IMR-90 (cell line): Measurements from ENCODE around the gene NFASC. TPM values are rescaled to one million over a fixed set of nuclear protein-coding genes. Genes with fewer than 3 reads are reported as not detected.

ENCODE experiments used
- ATAC-seq: fragments of 200-7000 bp; cut with Tn5 transposase; 2 replicates; pipeline ENCODE4 v1.9.1; 2020; ENCODE audit warnings: low read depth, mild to moderate bottlenecking, moderate library complexity
- BruUV-seq: library from RNA; stranded (reverse); fragments of 400-500 nt; replicated peaks from 2 replicates; lab custom pipeline; 2021; lab: Mats Ljungman, UMichigan
- CTCF ChIA-PET: fragments of 300-600 bp; formaldehyde crosslinking; extraction: SDS; loops from one replicate; lab custom pipeline; 2021; ENCODE audit warnings: antibody characterized with exemption; lab: Yijun Ruan, JAX
- POLR2A ChIA-PET: fragments of 300-600 bp; sonication (Branson Sonifier 250); formaldehyde crosslinking; loops from one replicate; lab custom pipeline; 2022; ENCODE audit warnings: antibody characterized with exemption; ENCODE audit not compliant: unreplicated experiment; lab: Charles Lee
- DNase-seq: peaks from one replicate; pipeline ENCODE4 v3.0.0; 2013
- H2AFZ ChIP-seq: replicated peaks from 2 replicates; pipeline ENCODE3; 2013; ENCODE audit warnings: low read length, mild to moderate bottlenecking; ENCODE audit not compliant: poor library complexity
- H2AK5ac ChIP-seq: 2 replicates; pipeline ENCODE4 v1.6.1; 2013; ENCODE audit warnings: low read depth, low read length, inconsistent platforms
- H2AK9ac ChIP-seq: replicated peaks from 2 replicates; pipeline ENCODE3; 2013; ENCODE audit warnings: mild to moderate bottlenecking, low read depth, low read length, moderate library complexity; ENCODE audit not compliant: poor library complexity
- H2BK120ac ChIP-seq: 2 replicates; pipeline ENCODE4 v1.6.1; 2013; ENCODE audit warnings: low read depth, low read length, inconsistent platforms
- H2BK15ac ChIP-seq: 3 replicates; pipeline ENCODE4 v1.6.1; 2013; ENCODE audit warnings: low read depth, low read length, inconsistent platforms
- H2BK20ac ChIP-seq: 2 replicates; pipeline ENCODE4 v1.6.1; 2013; ENCODE audit warnings: low read depth, mild to moderate bottlenecking, inconsistent platforms, low read length, moderate library complexity
- H2BK5ac ChIP-seq: 2 replicates; pipeline ENCODE4 v1.6.1; 2013; ENCODE audit warnings: mild to moderate bottlenecking, low read depth, low read length, inconsistent platforms; ENCODE audit not compliant: poor library complexity, severe bottlenecking
- H3K14ac ChIP-seq: replicated peaks from 2 replicates; pipeline ENCODE4 v1.6.1; 2013; ENCODE audit warnings: low read depth, low read length, inconsistent platforms
- H3K18ac ChIP-seq: 2 replicates; pipeline ENCODE4 v1.6.1; 2013; ENCODE audit warnings: low read depth, low read length, control low read depth
- H3K23ac ChIP-seq: 2 replicates; pipeline ENCODE4 v1.6.1; 2013; ENCODE audit warnings: low read depth, low read length, inconsistent platforms
- H3K27ac ChIP-seq: 2 replicates; pipeline ENCODE4 v1.5.1; 2013; ENCODE audit warnings: mild to moderate bottlenecking, control low read depth, low read length; ENCODE audit not compliant: insufficient read depth
- H3K27me3 ChIP-seq: 2 replicates; pipeline ENCODE4 v1.6.1; 2013; ENCODE audit warnings: low read length; ENCODE audit not compliant: control insufficient read depth, insufficient read depth
- H3K36me3 ChIP-seq: 2 replicates; pipeline ENCODE4 v1.6.1; 2013; ENCODE audit warnings: low read length, mixed read lengths; ENCODE audit not compliant: control insufficient read depth, insufficient read depth
- H3K4ac ChIP-seq: 2 replicates; pipeline ENCODE4 v1.6.1; 2013; ENCODE audit warnings: low read depth, low read length, inconsistent platforms
- H3K4me1 ChIP-seq: 2 replicates; pipeline ENCODE4 v1.6.1; 2013; ENCODE audit warnings: low read length, mixed read lengths; ENCODE audit not compliant: control insufficient read depth, insufficient read depth
- H3K4me2 ChIP-seq: 2 replicates; pipeline ENCODE4 v1.6.1; 2013; ENCODE audit warnings: low read depth, mild to moderate bottlenecking, control low read depth, low read length, moderate library complexity
- H3K4me3 ChIP-seq: 2 replicates; pipeline ENCODE4 v1.5.1; 2013; ENCODE audit warnings: low read depth, mild to moderate bottlenecking, control low read depth, low read length, moderate library complexity; ENCODE audit not compliant: insufficient read depth
- H3K56ac ChIP-seq: 2 replicates; pipeline ENCODE4 v1.6.1; 2013; ENCODE audit warnings: low read length, inconsistent platforms; ENCODE audit not compliant: insufficient read depth; ENCODE audit errors: extremely low read depth
- H3K79me1 ChIP-seq, 2 experiments: 2 replicates each; pipeline ENCODE4 v1.6.1; 2013; ENCODE audit warnings: low read length in 2 of 2, inconsistent platforms in 1 of 2, low read depth in 1 of 2
- H3K9ac ChIP-seq: 2 replicates; pipeline ENCODE4 v1.6.1; 2013; ENCODE audit warnings: low read depth, low read length, control low read depth
- H3K9me1 ChIP-seq: 2 replicates; pipeline ENCODE4 v1.6.1; 2013; ENCODE audit warnings: low read length, inconsistent platforms; ENCODE audit not compliant: insufficient read depth
- H3K9me3 ChIP-seq: 2 replicates; pipeline ENCODE4 v1.6.1; 2013; ENCODE audit warnings: low read length; ENCODE audit not compliant: control insufficient read depth, insufficient read depth
- H4K20me1 ChIP-seq: 2 replicates; pipeline ENCODE4 v1.6.1; 2013; ENCODE audit warnings: low read length, inconsistent platforms; ENCODE audit not compliant: insufficient read depth
- H4K5ac ChIP-seq: 2 replicates; pipeline ENCODE4 v1.6.1; 2013; ENCODE audit warnings: mild to moderate bottlenecking, low read depth, low read length, control low read depth
- H4K8ac ChIP-seq, 2 experiments: 2 replicates each; pipeline ENCODE4 v1.6.1; 2013; ENCODE audit warnings: low read depth in 2 of 2, low read length in 2 of 2, control low read depth in 1 of 2, inconsistent platforms in 1 of 2
- H4K91ac ChIP-seq: 2 replicates; pipeline ENCODE4 v1.6.1; 2013; ENCODE audit warnings: low read depth, low read length, inconsistent platforms; ENCODE audit not compliant: insufficient read depth
- BHLHE40 ChIP-seq: fragments of 150-350 bp; IDR thresholded peaks from 2 replicates; pipeline ENCODE4 v1.6.1; 2016; ENCODE audit warnings: mild to moderate bottlenecking, low read depth, low read length
- CEBPB ChIP-seq: IDR thresholded peaks from 2 replicates; pipeline ENCODE4 v1.6.1; 2012; ENCODE audit warnings: low read depth, low read length, improper control_type of control experiment
- CHD1 ChIP-seq: IDR thresholded peaks from 2 replicates; pipeline ENCODE4 v1.6.1; 2012; ENCODE audit warnings: low read depth, low read length, improper control_type of control experiment
- FOS ChIP-seq: fragments of 150-350 bp; IDR thresholded peaks from 2 replicates; pipeline ENCODE4 v1.6.1; 2016; ENCODE audit warnings: low read depth, low read length
- MAFK ChIP-seq: IDR thresholded peaks from 2 replicates; pipeline ENCODE4 v1.6.1; 2012; ENCODE audit warnings: low read depth, low read length, improper control_type of control experiment
- MAZ ChIP-seq: IDR thresholded peaks from 2 replicates; pipeline ENCODE4 v1.6.1; 2012; ENCODE audit warnings: low read depth, mild to moderate bottlenecking, low read length, improper control_type of control experiment, moderate library complexity, borderline replicate concordance
- MXI1 ChIP-seq: IDR thresholded peaks from 2 replicates; pipeline ENCODE4 v1.6.1; 2012; ENCODE audit warnings: low read depth, mild to moderate bottlenecking, low read length, moderate library complexity, borderline replicate concordance
- NFE2L2 ChIP-seq: fragments of 150-350 bp; IDR thresholded peaks from 2 replicates; pipeline ENCODE4 v1.6.1; 2016; ENCODE audit warnings: low read depth, mild to moderate bottlenecking, low read length
- POLR2A ChIP-seq: IDR thresholded peaks from 2 replicates; pipeline ENCODE4 v1.6.1; 2012; ENCODE audit warnings: mild to moderate bottlenecking, low read depth, low read length
- RAD21 ChIP-seq: IDR thresholded peaks from 2 replicates; pipeline ENCODE4 v1.6.1; 2012; ENCODE audit warnings: low read length, improper control_type of control experiment
- RCOR1 ChIP-seq: IDR thresholded peaks from 2 replicates; pipeline ENCODE4 v1.6.1; 2012; ENCODE audit warnings: mild to moderate bottlenecking, low read length, improper control_type of control experiment; ENCODE audit not compliant: insufficient replicate concordance
- RFX5 ChIP-seq: IDR thresholded peaks from 2 replicates; pipeline ENCODE4 v1.8.0; 2012; ENCODE audit warnings: low read depth, mild to moderate bottlenecking, low read length, moderate library complexity
- SMC3 ChIP-seq: fragments of 150-350 bp; IDR thresholded peaks from 2 replicates; pipeline ENCODE4 v1.6.1; 2016; ENCODE audit warnings: low read depth, mild to moderate bottlenecking, antibody characterized with exemption, low read length, moderate library complexity
- WGBS, 2 experiments: methylation state at CpG; one replicate each; pipeline versions ENCODE4 v1.1.5 to v1.1.7; 2013; ENCODE audit warnings: missing lambda C conversion rate in 2 of 2; ENCODE audit not compliant: insufficient read length in 1 of 2; ENCODE audit errors: extremely low coverage in 2 of 2; 5-methylcytosine and 5-hydroxymethylcytosine counted together
- dilution Hi-C: fragments of 300-500 bp; cut with HindIII; formaldehyde crosslinking; loops from one replicate; pipeline ENCODE4 v1.14.3; 2018; ENCODE audit warnings: low sequenced_read_pairs; ENCODE audit not compliant: unreplicated experiment
- in situ Hi-C: fragments of 300-500 bp; cut with MboI; formaldehyde crosslinking; loops from 3 replicates; pipeline ENCODE4 v1.14.3; 2019; ENCODE audit warnings: low sequenced_read_pairs, inconsistent platforms, mixed read lengths
- intact Hi-C: fragments of 100-400 bp; cut with micrococcal nuclease; formaldehyde crosslinking; loops from 2 replicates; pipeline ENCODE4 v1.10.0; 2022
- polyA plus RNA-seq, 3 experiments: library from polyadenylated mRNA; depleted of rRNA; stranded (reverse); fragments of >200 nt; gene quantifications; 2 replicates each; pipeline ENCODE4 v1.2.3, GENCODE V29; 2012; ENCODE audit warnings: low replicate concordance in 1 of 3
- total RNA-seq: library from RNA; depleted of rRNA; stranded (reverse); fragments of >200 nt; gene quantifications from 2 replicates; pipeline ENCODE4 v1.2.3, GENCODE V29; 2012
- TF ChIP-seq, protein P1 (sequence below): fragments of 150-350 bp; IDR thresholded peaks from 2 replicates; pipeline ENCODE4 v1.6.1; 2017; ENCODE audit warnings: mild to moderate bottlenecking, antibody characterized with exemption, low read length, low read depth
- TF ChIP-seq, protein P2 (sequence below): fragments of 150-350 bp; IDR thresholded peaks from 2 replicates; pipeline ENCODE4 v1.6.1; 2016; ENCODE audit warnings: low read depth, mild to moderate bottlenecking, low read length, moderate library complexity, borderline replicate concordance
- TF ChIP-seq, protein P3 (sequence below): conservative IDR thresholded peaks from 2 replicates; pipeline ENCODE4 v1.5.1; 2012; ENCODE audit warnings: mild to moderate bottlenecking, low read depth, low read length, improper control_type of control experiment

NFASC gene
- total and polyA plus RNA-seq, 2 of the 4 experiments (the other 2 are of a cell fraction): 0.18 to 0.79 TPM

DNA sequence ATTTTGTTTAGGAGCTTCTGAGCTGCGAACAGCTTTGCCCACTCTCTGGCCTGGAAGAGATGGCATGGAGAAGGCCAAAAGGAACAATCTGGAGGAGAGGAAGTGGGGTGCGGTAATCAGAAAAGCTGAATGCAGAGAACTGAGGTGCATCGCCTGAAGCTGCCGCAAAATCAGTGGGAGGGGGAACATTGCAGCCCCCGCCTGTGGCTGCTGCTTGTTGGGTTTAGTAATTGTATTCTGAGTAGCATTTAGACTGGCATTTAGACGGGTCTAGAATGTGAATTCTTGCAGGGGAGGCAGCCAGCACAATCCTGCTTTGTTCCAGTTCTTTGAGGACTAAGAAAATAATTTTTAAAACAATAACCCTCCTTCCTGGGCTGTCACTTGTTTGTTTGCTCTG is 25.4 kb downstream of the NFASC start:
- H3K9me3 ChIP-seq: no peaks in the 10 kb centered on the region
- H3K4me2 ChIP-seq: no peak overlapping the region
- DNase-seq: no peak
- intact Hi-C loops: no loop called here
- H2BK15ac ChIP-seq: no peak overlapping the region
- H4K91ac ChIP-seq: no peak overlapping the region
- H3K4me1 ChIP-seq: no peaks in the 10 kb centered on the region
- WGBS, 2 experiments: 46% methylated on average over 2 of the region's 6 CpGs; no CpG with 5 or more reads in 1 of the 2 experiments
- H2AK5ac ChIP-seq: no peak overlapping the region
- BruUV-seq: no TSS peak
- H3K4ac ChIP-seq: no peak overlapping the region
- CTCF ChIA-PET: no interaction called here
- H3K27ac ChIP-seq: no peak overlapping the region
- H4K8ac ChIP-seq: no peak overlapping the region
- H2BK120ac ChIP-seq: no peak overlapping the region
- POLR2A ChIA-PET: no interaction called here
- H2AK9ac ChIP-seq: no peak overlapping the region
- in situ Hi-C loops: no loop called here
- no peak overlapping the region for H3K56ac ChIP-seq
- no peaks in the 10 kb centered on the region for H3K36me3 ChIP-seq
- no peak for ATAC-seq
- H2BK20ac ChIP-seq: no peak overlapping the region
- no peak overlapping the region for H3K14ac ChIP-seq
- H3K9ac ChIP-seq: no peak overlapping the region
- no peaks in the 10 kb centered on the region for H3K79me1 ChIP-seq
- H3K23ac ChIP-seq: no peak overlapping the region
- H3K27me3 ChIP-seq: peaks cover 11% of the 10 kb centered on the region
- no peak overlapping the region for H2AFZ ChIP-seq
- H3K9me1 ChIP-seq: no peaks in the 10 kb centered on the region
- dilution Hi-C loops: no loop called here
- H4K20me1 ChIP-seq: no peaks in the 10 kb centered on the region
- H4K5ac ChIP-seq: no peak overlapping the region
- TF ChIP-seq RFX5: no peak
- no peak for TF ChIP-seq SMC3
- no peak for TF ChIP-seq POLR2A
- no peak for TF ChIP-seq BHLHE40
- TF ChIP-seq MAFK: no peak
- TF ChIP-seq, protein P1, sequence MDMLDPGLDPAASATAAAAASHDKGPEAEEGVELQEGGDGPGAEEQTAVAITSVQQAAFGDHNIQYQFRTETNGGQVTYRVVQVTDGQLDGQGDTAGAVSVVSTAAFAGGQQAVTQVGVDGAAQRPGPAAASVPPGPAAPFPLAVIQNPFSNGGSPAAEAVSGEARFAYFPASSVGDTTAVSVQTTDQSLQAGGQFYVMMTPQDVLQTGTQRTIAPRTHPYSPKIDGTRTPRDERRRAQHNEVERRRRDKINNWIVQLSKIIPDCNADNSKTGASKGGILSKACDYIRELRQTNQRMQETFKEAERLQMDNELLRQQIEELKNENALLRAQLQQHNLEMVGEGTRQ: no peak
- TF ChIP-seq RAD21: no peak
- TF ChIP-seq RCOR1: no peak
- TF ChIP-seq MXI1: no peak
- no peak for TF ChIP-seq FOS
- TF ChIP-seq, protein P2, sequence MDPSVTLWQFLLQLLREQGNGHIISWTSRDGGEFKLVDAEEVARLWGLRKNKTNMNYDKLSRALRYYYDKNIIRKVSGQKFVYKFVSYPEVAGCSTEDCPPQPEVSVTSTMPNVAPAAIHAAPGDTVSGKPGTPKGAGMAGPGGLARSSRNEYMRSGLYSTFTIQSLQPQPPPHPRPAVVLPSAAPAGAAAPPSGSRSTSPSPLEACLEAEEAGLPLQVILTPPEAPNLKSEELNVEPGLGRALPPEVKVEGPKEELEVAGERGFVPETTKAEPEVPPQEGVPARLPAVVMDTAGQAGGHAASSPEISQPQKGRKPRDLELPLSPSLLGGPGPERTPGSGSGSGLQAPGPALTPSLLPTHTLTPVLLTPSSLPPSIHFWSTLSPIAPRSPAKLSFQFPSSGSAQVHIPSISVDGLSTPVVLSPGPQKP: no peak
- no peak for TF ChIP-seq NFE2L2
- no peak for TF ChIP-seq MAZ
- no peak for TF ChIP-seq CEBPB
- no peak for TF ChIP-seq CHD1
- TF ChIP-seq, protein P3, sequence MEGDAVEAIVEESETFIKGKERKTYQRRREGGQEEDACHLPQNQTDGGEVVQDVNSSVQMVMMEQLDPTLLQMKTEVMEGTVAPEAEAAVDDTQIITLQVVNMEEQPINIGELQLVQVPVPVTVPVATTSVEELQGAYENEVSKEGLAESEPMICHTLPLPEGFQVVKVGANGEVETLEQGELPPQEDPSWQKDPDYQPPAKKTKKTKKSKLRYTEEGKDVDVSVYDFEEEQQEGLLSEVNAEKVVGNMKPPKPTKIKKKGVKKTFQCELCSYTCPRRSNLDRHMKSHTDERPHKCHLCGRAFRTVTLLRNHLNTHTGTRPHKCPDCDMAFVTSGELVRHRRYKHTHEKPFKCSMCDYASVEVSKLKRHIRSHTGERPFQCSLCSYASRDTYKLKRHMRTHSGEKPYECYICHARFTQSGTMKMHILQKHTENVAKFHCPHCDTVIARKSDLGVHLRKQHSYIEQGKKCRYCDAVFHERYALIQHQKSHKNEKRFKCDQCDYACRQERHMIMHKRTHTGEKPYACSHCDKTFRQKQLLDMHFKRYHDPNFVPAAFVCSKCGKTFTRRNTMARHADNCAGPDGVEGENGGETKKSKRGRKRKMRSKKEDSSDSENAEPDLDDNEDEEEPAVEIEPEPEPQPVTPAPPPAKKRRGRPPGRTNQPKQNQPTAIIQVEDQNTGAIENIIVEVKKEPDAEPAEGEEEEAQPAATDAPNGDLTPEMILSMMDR: no peak
- H3K4me3 ChIP-seq: no peak overlapping the region
- H2BK5ac ChIP-seq: no peak overlapping the region
- H3K18ac ChIP-seq: no peak overlapping the region
